ENCODE results near the gene ATF2. TPM values are rescaled to one million over a fixed set of nuclear protein-coding genes. Genes with fewer than 3 reads are reported as not detected.

ATF2 gene
- total and polyA plus RNA-seq, 2 donors (not counting 1 experiment from before 2014, with no cell fraction given), result 52.7 to 64.5 TPM

DNA sequence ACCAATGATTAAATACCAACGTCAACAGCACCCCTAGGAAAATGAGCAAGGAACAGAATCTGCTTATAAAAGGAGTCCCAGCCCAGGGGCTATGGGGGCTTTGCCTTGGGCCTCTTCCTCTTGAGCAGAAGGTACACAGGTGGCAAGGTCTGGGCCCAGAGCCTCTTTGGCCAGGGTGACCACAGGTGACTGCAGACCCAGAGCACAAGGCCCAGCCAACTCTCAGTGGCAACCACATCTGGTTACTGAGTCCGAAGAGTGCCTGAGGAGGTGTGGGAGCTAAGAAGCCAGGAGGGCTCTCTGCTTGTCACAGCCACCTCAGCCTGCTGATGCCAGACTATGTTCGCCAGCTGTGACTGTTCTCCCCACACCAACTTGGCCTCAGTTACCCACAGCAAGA lies 128.5 kb downstream of the ATF2 start:
- Histone ChIP-seq H4K20me1 (ENCODE audit: control insufficient read depth, extremely low read depth, insufficient read depth, low read length) (no peaks in the 10 kb centered on the region), H3K27me3 (ENCODE audit: control insufficient read depth, insufficient read depth, low read length) (no peaks in the 10 kb centered on the region), H3K27ac (ENCODE audit: insufficient read depth, low read length) (no peak overlapping the region), H3K36me3 (ENCODE audit: control insufficient read depth, insufficient read depth, low read length) (no peaks in the 10 kb centered on the region), H3K79me2 (ENCODE audit: control insufficient read depth, insufficient read depth, low read length) (no peaks in the 10 kb centered on the region), H3K4me3 (replicated peaks in 1 of 4; ENCODE audit: control extremely low read depth in 1 of 4, insufficient read depth in 1 of 4, low read depth in 3 of 4, low read length in 4 of 4) (no peak overlapping the region), H3K4me1 (ENCODE audit: control insufficient read depth, extremely low read depth, insufficient read depth, low read length) (no peaks in the 10 kb centered on the region), H3K9me3 (ENCODE audit: control insufficient read depth, insufficient read depth, low read depth, low read length) (no peaks in the 10 kb centered on the region), H2AFZ (ENCODE audit: low read length) (no peak overlapping the region), H3K9ac (ENCODE audit: insufficient read depth, low read length) (no peak overlapping the region), H3K4me2 (ENCODE audit: extremely low read depth, insufficient read depth, low read length) (no peak overlapping the region)
- DNase-seq (ENCODE audit: low read depth in 2 of 2), result no peak
- TF ChIP-seq, protein P1, sequence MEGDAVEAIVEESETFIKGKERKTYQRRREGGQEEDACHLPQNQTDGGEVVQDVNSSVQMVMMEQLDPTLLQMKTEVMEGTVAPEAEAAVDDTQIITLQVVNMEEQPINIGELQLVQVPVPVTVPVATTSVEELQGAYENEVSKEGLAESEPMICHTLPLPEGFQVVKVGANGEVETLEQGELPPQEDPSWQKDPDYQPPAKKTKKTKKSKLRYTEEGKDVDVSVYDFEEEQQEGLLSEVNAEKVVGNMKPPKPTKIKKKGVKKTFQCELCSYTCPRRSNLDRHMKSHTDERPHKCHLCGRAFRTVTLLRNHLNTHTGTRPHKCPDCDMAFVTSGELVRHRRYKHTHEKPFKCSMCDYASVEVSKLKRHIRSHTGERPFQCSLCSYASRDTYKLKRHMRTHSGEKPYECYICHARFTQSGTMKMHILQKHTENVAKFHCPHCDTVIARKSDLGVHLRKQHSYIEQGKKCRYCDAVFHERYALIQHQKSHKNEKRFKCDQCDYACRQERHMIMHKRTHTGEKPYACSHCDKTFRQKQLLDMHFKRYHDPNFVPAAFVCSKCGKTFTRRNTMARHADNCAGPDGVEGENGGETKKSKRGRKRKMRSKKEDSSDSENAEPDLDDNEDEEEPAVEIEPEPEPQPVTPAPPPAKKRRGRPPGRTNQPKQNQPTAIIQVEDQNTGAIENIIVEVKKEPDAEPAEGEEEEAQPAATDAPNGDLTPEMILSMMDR (conservative IDR thresholded peaks at IDR 0.05 in 1 of 2, IDR thresholded peaks at IDR 0.05 in 1 of 2; ENCODE audit: low read depth in 1 of 2, low read length in 2 of 2), result no peak
- TF ChIP-seq EZH2 (IDR thresholded peaks at IDR 0.05; ENCODE audit: low read length, missing control alignments), result no peak

DNA sequence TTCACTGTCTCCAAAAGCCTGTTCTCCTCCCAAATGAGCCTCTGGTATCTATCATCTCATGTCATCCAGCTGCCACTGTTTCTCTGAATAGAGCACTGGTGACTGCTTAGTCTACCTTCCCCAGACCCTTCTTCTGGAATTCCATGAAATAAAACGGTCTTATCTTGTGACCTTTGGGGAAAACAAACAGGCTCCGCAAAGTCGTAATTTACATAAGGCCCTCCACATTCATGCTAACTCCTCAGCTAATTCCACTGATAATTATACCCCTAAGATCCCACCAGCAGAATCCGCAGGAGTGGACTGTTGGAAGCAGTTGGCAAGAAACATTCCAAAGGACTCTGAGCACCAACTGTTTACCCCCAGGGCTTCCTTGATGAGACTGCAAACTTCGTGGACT lies 129.0 kb downstream of the ATF2 start:
- Histone ChIP-seq H2AFZ (ENCODE audit: low read length) (no peak overlapping the region), H3K9me3 (ENCODE audit: control insufficient read depth, insufficient read depth, low read depth, low read length) (no peaks in the 10 kb centered on the region), H3K4me3 (replicated peaks in 1 of 4; ENCODE audit: control extremely low read depth in 1 of 4, insufficient read depth in 1 of 4, low read depth in 3 of 4, low read length in 4 of 4) (no peak overlapping the region), H3K4me1 (ENCODE audit: control insufficient read depth, extremely low read depth, insufficient read depth, low read length) (no peaks in the 10 kb centered on the region), H3K9ac (ENCODE audit: insufficient read depth, low read length) (no peak overlapping the region), H3K36me3 (ENCODE audit: control insufficient read depth, insufficient read depth, low read length) (no peaks in the 10 kb centered on the region), H4K20me1 (ENCODE audit: control insufficient read depth, extremely low read depth, insufficient read depth, low read length) (no peaks in the 10 kb centered on the region), H3K4me2 (ENCODE audit: extremely low read depth, insufficient read depth, low read length) (no peak overlapping the region), H3K79me2 (ENCODE audit: control insufficient read depth, insufficient read depth, low read length) (no peaks in the 10 kb centered on the region), H3K27ac (ENCODE audit: insufficient read depth, low read length) (no peak overlapping the region), H3K27me3 (ENCODE audit: control insufficient read depth, insufficient read depth, low read length) (no peaks in the 10 kb centered on the region)
- DNase-seq (ENCODE audit: low read depth in 2 of 2), result no peak
- no peak for TF ChIP-seq EZH2 (IDR thresholded peaks at IDR 0.05; ENCODE audit: low read length, missing control alignments)
- TF ChIP-seq, protein P1 (conservative IDR thresholded peaks at IDR 0.05 in 1 of 2, IDR thresholded peaks at IDR 0.05 in 1 of 2; ENCODE audit: low read depth in 1 of 2, low read length in 2 of 2), result no peak

DNA sequence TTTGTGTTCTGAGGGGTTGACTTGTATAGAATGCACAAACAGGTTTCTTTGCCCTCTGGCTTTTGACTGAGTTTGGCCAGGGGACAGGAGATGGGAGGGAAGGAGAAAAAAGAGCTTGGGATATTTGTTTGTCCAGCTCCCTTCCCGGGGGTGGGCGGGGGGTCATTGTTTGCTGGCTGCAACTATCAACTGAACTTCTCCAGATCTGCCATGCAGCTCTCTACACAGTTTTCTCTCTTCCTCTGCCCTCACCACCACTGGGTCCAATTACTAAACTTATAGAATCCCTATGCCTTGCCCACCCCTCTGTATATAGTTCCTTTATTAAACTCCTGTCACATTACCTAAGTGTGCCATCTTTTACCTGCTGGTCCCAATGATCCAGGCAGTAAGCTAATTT lies 130.1 kb downstream of the ATF2 start:
- H3K27ac ChIP-seq (ENCODE audit: insufficient read depth, low read length), result no peak overlapping the region
- no peak for DNase-seq (ENCODE audit: low read depth in 2 of 2)
- no peaks in the 10 kb centered on the region for H3K79me2 ChIP-seq (ENCODE audit: control insufficient read depth, insufficient read depth, low read length)
- no peak overlapping the region for H2AFZ ChIP-seq (ENCODE audit: low read length)
- no peak overlapping the region for H3K9ac ChIP-seq (ENCODE audit: insufficient read depth, low read length)
- no peak overlapping the region for H3K4me3 ChIP-seq (replicated peaks in 1 of 4; ENCODE audit: control extremely low read depth in 1 of 4, insufficient read depth in 1 of 4, low read depth in 3 of 4, low read length in 4 of 4)
- TF ChIP-seq EZH2 (IDR thresholded peaks at IDR 0.05; ENCODE audit: low read length, missing control alignments), result no peak
- TF ChIP-seq, protein P1 (conservative IDR thresholded peaks at IDR 0.05 in 1 of 2, IDR thresholded peaks at IDR 0.05 in 1 of 2; ENCODE audit: low read depth in 1 of 2, low read length in 2 of 2), result no peak
- H4K20me1 ChIP-seq (ENCODE audit: control insufficient read depth, extremely low read depth, insufficient read depth, low read length), result no peaks in the 10 kb centered on the region
- H3K27me3 ChIP-seq (ENCODE audit: control insufficient read depth, insufficient read depth, low read length), result no peaks in the 10 kb centered on the region
- H3K9me3 ChIP-seq (ENCODE audit: control insufficient read depth, insufficient read depth, low read depth, low read length), result no peaks in the 10 kb centered on the region
- H3K4me2 ChIP-seq (ENCODE audit: extremely low read depth, insufficient read depth, low read length), result no peak overlapping the region
- H3K36me3 ChIP-seq (ENCODE audit: control insufficient read depth, insufficient read depth, low read length), result no peaks in the 10 kb centered on the region
- no peaks in the 10 kb centered on the region for H3K4me1 ChIP-seq (ENCODE audit: control insufficient read depth, extremely low read depth, insufficient read depth, low read length)
